ENCODE results near the gene CDKAL1.

DNA sequence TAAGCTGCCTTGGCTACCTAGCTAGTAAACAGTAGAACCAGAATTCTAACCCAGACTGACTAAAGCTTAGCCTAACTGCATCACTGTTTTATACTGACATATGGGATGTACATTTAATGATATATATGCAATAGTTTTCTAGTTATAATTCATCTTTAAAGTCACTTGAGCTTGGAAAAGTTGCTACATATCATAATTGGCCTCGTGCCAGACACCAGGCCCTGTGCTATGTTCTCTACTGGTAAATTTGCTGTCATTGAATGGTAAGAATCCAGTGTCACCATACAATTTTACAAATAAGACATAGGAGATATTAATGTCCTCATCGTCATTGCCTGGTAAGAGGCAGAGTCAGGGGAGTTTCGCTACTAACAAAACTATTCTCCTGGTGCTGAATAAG, 396.8 kb downstream of the CDKAL1 start:
- no peak for TF ChIP-seq EZH2phosphoT487 (IDR thresholded peaks at IDR 0.05; ENCODE audit: low read depth, severe bottlenecking, unreplicated experiment)
- TF ChIP-seq, protein P1, sequence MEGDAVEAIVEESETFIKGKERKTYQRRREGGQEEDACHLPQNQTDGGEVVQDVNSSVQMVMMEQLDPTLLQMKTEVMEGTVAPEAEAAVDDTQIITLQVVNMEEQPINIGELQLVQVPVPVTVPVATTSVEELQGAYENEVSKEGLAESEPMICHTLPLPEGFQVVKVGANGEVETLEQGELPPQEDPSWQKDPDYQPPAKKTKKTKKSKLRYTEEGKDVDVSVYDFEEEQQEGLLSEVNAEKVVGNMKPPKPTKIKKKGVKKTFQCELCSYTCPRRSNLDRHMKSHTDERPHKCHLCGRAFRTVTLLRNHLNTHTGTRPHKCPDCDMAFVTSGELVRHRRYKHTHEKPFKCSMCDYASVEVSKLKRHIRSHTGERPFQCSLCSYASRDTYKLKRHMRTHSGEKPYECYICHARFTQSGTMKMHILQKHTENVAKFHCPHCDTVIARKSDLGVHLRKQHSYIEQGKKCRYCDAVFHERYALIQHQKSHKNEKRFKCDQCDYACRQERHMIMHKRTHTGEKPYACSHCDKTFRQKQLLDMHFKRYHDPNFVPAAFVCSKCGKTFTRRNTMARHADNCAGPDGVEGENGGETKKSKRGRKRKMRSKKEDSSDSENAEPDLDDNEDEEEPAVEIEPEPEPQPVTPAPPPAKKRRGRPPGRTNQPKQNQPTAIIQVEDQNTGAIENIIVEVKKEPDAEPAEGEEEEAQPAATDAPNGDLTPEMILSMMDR (IDR thresholded peaks at IDR 0.05; ENCODE audit: poor library complexity): no peak
- no peak for TF ChIP-seq EZH2 (IDR thresholded peaks at IDR 0.05; ENCODE audit: borderline replicate concordance)

Measured in hepatocyte (in vitro differentiated cells).